Tibial artery (tissue), 4 donors: ENCODE measurements around the gene TXNDC15.

Experiments used
- DNase-seq, 2 donors: peaks; one replicate each; pipeline ENCODE4 v3.0.0-alpha.2; 2019
- H3K27ac ChIP-seq, 2 donors: fragments of 200-600 bp; sonication (generic) in 1 of 2; 1 replicate in 1 of 2; 2 replicates in 1 of 2; pipeline ENCODE4 v1.5.1; 2018 to 2019; ENCODE audit warnings: mild to moderate bottlenecking in 1 of 2
- H3K27me3 ChIP-seq, 2 donors: fragments of 200-600 bp; sonication (generic) in 1 of 2; one replicate each; pipeline versions ENCODE4 v1.5.1 to v1.6.0; 2016 to 2019
- H3K36me3 ChIP-seq, 3 donors: fragments of 200-600 bp; sonication (generic) in 2 of 3; one replicate each; pipeline ENCODE4 v1.5.1; 2016 to 2019; ENCODE audit warnings: mild to moderate bottlenecking in 2 of 3
- H3K4me1 ChIP-seq, 4 donors: fragments of 200-600 bp; sonication (generic) in 2 of 4; 1 replicate in 3 of 4; 2 replicates in 1 of 4; pipeline ENCODE4 v1.5.1; 2016 to 2019
- H3K4me3 ChIP-seq, 2 donors: fragments of 200-600 bp; sonication (generic) in 1 of 2; 1 replicate in 1 of 2; 2 replicates in 1 of 2; pipeline ENCODE4 v1.5.1; 2018 to 2019; ENCODE audit warnings: mild to moderate bottlenecking in 2 of 2
- H3K9me3 ChIP-seq, 3 donors: fragments of 200-600 bp; sonication (generic) in 1 of 3; one replicate each; pipeline ENCODE4 v1.5.1; 2016 to 2019
- intact Hi-C: fragments of 100-400 bp; cut with DNase I; formaldehyde crosslinking; loops from one replicate; pipeline ENCODE4 v1.15.0; 2023; ENCODE audit warnings: low total_unique reads
- TF ChIP-seq, protein P1 (sequence below), 2 experiments: fragments of 200-600 bp in 1 of 2; fragments of 450-650 bp in 1 of 2; IDR thresholded peaks; one replicate each; pipeline ENCODE4 v1.5.1; 2017 to 2019; ENCODE audit warnings: antibody characterized with exemption in 2 of 2, mild to moderate bottlenecking in 1 of 2, moderate library complexity in 1 of 2

Gene TXNDC15

DNA sequence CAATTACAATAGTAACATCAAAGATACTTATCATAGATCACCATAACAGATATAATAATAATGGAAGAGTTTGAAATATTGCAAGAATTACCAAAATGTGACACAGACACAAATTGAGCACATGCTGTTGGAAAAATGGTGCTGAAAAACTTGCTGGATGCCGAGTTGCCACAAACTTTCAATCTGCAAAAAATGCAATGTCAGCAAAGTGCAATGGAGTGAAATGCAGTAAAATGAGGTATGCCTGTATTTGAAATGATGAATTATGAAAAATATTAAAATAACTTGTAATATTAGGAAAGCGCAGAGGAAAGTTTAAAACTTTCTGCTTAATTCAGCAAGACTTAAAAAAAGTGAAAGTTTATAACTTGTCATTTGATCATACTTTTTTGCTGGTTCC is 18.8 kb downstream of the TXNDC15 start:
- Histone ChIP-seq H3K4me1 (no peaks in the 10 kb centered on the region), H3K27ac (no peak overlapping the region), H3K4me3 (no peak overlapping the region), H3K9me3 (no peaks in the 10 kb centered on the region), H3K36me3 (peaks cover 5 to 82% (median 47%) of the 10 kb centered on the region in 3 donors), H3K27me3 (no peaks in the 10 kb centered on the region)
- intact Hi-C loops: no loop called here
- no peak for DNase-seq
- TF ChIP-seq, protein P1, sequence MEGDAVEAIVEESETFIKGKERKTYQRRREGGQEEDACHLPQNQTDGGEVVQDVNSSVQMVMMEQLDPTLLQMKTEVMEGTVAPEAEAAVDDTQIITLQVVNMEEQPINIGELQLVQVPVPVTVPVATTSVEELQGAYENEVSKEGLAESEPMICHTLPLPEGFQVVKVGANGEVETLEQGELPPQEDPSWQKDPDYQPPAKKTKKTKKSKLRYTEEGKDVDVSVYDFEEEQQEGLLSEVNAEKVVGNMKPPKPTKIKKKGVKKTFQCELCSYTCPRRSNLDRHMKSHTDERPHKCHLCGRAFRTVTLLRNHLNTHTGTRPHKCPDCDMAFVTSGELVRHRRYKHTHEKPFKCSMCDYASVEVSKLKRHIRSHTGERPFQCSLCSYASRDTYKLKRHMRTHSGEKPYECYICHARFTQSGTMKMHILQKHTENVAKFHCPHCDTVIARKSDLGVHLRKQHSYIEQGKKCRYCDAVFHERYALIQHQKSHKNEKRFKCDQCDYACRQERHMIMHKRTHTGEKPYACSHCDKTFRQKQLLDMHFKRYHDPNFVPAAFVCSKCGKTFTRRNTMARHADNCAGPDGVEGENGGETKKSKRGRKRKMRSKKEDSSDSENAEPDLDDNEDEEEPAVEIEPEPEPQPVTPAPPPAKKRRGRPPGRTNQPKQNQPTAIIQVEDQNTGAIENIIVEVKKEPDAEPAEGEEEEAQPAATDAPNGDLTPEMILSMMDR (IDR thresholded peaks at IDR 0.05): no peak

DNA sequence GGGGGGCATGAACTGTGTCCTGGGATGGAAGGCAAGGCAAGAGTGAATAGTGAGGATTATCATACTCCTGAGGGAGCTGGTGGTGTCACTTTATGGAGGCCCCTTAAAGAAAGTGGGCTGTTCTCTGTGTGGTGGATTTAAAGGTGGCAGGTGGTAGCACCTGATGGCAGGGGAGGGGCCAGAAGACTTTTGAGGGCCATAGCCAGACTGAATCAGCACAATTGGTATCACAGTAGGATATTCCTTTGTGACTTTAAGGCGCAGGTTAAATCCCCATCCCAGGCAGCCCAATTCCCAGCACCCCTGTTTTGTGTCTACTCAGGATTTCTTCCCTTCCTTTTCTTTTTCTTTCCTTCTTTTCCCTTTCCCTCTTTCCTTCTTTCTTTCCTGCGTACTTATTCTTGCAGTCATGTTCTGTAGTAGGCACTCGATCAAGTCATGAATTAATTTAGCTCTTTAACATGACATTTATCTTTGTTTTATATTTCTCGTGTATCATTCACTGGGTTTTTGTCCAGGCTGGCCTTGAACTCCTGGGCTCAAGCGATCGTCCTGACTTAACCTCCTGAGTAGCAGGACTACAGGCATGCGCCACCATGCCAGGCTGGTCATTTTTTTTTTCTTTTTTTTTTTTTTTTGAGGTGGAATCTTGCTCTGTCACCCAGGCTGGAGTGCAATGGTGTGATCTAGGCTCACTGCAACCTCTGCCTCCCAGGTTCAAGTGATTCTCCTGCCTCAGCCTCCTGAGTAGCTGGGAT is 19.8 kb downstream of the TXNDC15 start:
- no peak for DNase-seq
- Histone ChIP-seq H3K27me3 (no peaks in the 10 kb centered on the region), H3K36me3 (peaks cover 5 to 82% (median 47%) of the 10 kb centered on the region in 3 donors), H3K4me3 (no peak overlapping the region), H3K27ac (no peak overlapping the region), H3K9me3 (no peaks in the 10 kb centered on the region), H3K4me1 (no peaks in the 10 kb centered on the region)
- TF ChIP-seq, protein P1 (IDR thresholded peaks at IDR 0.05): no peak
- intact Hi-C loops: no loop called here

DNA sequence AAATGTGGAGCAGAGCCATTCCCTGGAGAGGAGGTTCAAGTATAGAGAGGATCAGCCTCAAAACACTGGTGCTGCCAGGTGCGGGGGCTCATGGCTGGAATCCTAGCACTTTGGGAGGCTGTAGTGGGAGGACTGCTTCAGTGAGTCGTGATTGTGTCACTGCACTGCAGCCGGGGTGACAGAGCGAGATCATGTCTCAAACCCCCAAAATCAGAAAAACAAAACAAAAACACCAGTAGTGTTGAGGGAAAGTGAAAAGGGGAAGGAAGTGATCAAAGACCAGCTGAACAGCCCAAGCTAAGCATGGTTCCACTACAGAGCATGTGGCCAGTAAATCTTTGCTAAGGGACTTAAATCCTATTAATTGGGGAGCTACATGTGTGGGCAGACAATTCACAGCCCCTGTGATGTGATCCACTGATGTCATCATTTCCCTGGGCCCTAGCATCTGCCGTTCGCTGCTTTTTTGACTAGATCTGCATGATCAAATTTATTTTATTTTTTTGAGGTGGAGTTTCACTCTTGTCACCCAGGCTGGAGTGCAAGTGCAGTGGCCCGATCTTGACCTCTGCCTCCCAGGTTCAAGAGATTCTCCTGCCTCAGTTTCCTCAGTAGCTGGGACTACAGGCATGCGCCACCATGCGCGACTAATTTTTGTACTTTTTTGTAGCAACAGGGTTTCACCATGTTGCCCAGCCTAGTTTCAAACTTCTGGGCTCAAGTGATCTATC is 28.1 kb downstream of the TXNDC15 start:
- no peaks in the 10 kb centered on the region for H3K9me3 ChIP-seq
- peaks cover 0 to 6% (median 0%) of the 10 kb centered on the region in 4 donors for H3K4me1 ChIP-seq
- H3K27me3 ChIP-seq: no peaks in the 10 kb centered on the region
- no peak overlapping the region for H3K4me3 ChIP-seq
- no peak for DNase-seq
- H3K27ac ChIP-seq: no peak overlapping the region
- TF ChIP-seq, protein P1 (IDR thresholded peaks at IDR 0.05): no peak
- H3K36me3 ChIP-seq: peaks cover 0 to 47% (median 31%) of the 10 kb centered on the region in 3 donors
- intact Hi-C loops: loop anchor here (5.0 to 10.0 kb wide), 4 partner anchors 55 to 497 kb away; partner anchors contain the start of genes C5orf24, CAMLG and PITX1

DNA sequence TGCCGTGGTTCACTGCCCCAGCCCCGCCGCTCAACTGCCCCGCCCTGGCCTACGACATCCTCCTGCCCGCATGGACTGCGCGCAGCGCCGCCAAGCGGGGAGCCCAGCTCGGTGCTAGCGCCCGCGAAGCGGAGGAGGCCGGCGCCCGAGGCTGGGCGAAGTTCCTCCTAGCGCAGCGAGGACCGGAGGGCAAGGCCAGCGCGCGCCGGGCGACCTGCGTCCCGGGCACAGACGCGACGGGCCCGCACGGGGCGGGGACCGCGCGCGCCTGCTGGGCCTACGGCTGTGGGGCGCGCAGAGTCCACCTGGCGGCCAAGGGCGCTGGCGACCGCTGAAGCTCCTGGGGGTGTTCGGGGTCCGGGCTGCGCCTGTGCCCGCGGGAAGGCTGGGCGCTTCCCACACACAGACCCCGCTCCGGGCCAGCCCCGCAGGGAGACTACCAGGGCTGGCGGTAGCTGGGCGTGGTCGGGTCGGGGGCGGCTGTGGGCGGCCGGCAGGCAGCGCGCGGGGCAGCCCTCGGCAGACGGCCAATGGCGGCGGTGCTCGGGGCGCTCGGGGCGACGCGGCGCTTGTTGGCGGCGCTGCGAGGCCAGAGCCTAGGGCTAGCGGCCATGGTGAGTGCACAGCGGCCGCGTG is 30.6 kb downstream of the TXNDC15 start, which contains the start of gene PCBD2:
Gene PCBD2, plus strand, starts transcription at position 522 of the 636 bp plus-strand sequence. Its CDS starts 9 bp downstream, at position 531.
- DNase-seq: peak; percentile 89 to 94
- peak within 1 kb of the TSS; percentile 92 to 94 for H3K27ac ChIP-seq
- intact Hi-C loops: loop anchor here (2.0 to 10.0 kb wide), 5 partner anchors 30 to 500 kb away; partner anchors contain the start of genes C5orf24, CAMLG, PITX1 and TXNDC15
- peaks cover 0 to 25% (median 6%) of the 10 kb centered on the region in 3 donors for H3K36me3 ChIP-seq
- H3K4me1 ChIP-seq: peaks cover 0 to 6% (median 0%) of the 10 kb centered on the region in 4 donors
- peak within 1 kb of the TSS; percentile 71 to 80 for H3K4me3 ChIP-seq
- TF ChIP-seq, protein P1 (IDR thresholded peaks at IDR 0.05): peak; percentile 84 to 94
- no peaks in the 10 kb centered on the region for H3K27me3 ChIP-seq
- H3K9me3 ChIP-seq: no peaks in the 10 kb centered on the region

DNA sequence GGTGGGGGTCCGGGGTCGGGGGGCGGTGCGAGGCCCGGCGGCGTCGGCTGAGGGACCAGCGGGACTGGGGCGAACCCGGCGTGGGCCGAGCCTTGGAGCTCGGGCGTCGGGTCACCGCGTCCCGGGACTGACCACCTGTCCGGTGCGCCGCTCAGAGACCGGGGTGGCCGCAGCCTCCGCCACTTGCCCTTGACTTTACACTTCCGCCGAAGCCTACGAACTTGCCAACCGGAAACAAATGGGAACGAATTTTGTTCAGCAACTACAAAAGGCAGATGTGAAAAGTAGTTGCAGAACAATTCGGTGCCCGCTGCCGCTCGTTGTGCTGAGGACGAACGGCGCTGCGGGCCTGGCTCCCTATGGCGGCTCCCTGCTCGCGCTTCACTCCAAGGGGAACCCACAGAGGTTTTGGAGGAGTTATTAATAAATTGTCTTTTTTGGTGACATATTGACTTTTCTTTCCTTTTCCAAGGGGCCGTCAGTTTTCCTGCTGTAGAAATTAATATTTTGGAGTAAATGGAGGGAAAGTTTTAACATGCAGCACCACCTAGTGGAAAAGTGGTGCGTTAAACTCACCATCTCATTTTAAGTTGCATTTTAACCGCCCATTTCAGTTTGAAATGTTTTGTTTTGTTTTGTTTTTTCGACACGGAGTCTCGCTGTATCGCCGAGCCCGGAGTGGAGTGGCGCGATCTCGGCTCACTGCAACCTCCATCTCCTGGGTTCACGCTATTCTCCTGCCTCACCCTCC is 31.2 kb downstream of the TXNDC15 start:
- Histone ChIP-seq H3K4me3 (peak overlapping the region; percentile 71 to 80), H3K36me3 (peaks cover 0 to 25% (median 2%) of the 10 kb centered on the region in 3 donors), H3K27ac (peak overlapping the region; percentile 92 to 94), H3K9me3 (no peaks in the 10 kb centered on the region), H3K27me3 (no peaks in the 10 kb centered on the region), H3K4me1 (peaks cover 0 to 6% (median 0%) of the 10 kb centered on the region in 4 donors)
- TF ChIP-seq, protein P1 (IDR thresholded peaks at IDR 0.05): peak; percentile 72 to 75
- intact Hi-C loops: loop anchor here (2.0 to 10.0 kb wide), 4 partner anchors 31 to 501 kb away; partner anchors contain the start of genes CAMLG, PITX1 and TXNDC15
- peak; percentile 40 to 81 for DNase-seq
